ENCODE measurements around the gene TBC1D20. TPM values are rescaled to one million over a fixed set of nuclear protein-coding genes. Genes with fewer than 3 reads are reported as not detected.
"Not testable (repeated sequence)": the region's sequence is repeated elsewhere in the genome, so short reads cannot be mapped to it uniquely, and the experiment has no call there.

TBC1D20 gene
- total RNA-seq, 1 donor from 2014 or later = 31.8 TPM

- no peak for DNase-seq (ENCODE audit: extremely low spot score, unreplicated experiment)
- TF ChIP-seq, protein P1, sequence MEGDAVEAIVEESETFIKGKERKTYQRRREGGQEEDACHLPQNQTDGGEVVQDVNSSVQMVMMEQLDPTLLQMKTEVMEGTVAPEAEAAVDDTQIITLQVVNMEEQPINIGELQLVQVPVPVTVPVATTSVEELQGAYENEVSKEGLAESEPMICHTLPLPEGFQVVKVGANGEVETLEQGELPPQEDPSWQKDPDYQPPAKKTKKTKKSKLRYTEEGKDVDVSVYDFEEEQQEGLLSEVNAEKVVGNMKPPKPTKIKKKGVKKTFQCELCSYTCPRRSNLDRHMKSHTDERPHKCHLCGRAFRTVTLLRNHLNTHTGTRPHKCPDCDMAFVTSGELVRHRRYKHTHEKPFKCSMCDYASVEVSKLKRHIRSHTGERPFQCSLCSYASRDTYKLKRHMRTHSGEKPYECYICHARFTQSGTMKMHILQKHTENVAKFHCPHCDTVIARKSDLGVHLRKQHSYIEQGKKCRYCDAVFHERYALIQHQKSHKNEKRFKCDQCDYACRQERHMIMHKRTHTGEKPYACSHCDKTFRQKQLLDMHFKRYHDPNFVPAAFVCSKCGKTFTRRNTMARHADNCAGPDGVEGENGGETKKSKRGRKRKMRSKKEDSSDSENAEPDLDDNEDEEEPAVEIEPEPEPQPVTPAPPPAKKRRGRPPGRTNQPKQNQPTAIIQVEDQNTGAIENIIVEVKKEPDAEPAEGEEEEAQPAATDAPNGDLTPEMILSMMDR (conservative IDR thresholded peaks at IDR 0.05) = peak; percentile 79
- peaks cover 3% of the 10 kb centered on the region for H3K4me1 Mint-ChIP-seq (ENCODE audit: unreplicated experiment)
- no peaks in the 10 kb centered on the region for H3K9me3 Mint-ChIP-seq
- no peak overlapping the region for H3K4me3 Mint-ChIP-seq
- no peaks in the 10 kb centered on the region for H3K27me3 Mint-ChIP-seq
- peaks cover 32% of the 10 kb centered on the region for H3K36me3 Mint-ChIP-seq
- peak overlapping the region; percentile 38 for H3K27ac Mint-ChIP-seq
Observed at GRCh38 chr20:478949-479429, 16.7 kb upstream of the TBC1D20 start.

GRCh38 chr20:478010-478948, 15.9 kb upstream of the TBC1D20 start:
- DNase-seq (ENCODE audit: extremely low spot score, unreplicated experiment) = no peak
- Mint-ChIP-seq H3K27me3 (no peaks in the 10 kb centered on the region), H3K9me3 (no peaks in the 10 kb centered on the region), H3K4me1 (ENCODE audit: unreplicated experiment) (peaks cover 3% of the 10 kb centered on the region), H3K27ac (peak overlapping the region; percentile 55), H3K4me3 (no peak overlapping the region), H3K36me3 (peaks cover 35% of the 10 kb centered on the region)
- TF ChIP-seq, protein P1 (conservative IDR thresholded peaks at IDR 0.05) = no peak

DNA sequence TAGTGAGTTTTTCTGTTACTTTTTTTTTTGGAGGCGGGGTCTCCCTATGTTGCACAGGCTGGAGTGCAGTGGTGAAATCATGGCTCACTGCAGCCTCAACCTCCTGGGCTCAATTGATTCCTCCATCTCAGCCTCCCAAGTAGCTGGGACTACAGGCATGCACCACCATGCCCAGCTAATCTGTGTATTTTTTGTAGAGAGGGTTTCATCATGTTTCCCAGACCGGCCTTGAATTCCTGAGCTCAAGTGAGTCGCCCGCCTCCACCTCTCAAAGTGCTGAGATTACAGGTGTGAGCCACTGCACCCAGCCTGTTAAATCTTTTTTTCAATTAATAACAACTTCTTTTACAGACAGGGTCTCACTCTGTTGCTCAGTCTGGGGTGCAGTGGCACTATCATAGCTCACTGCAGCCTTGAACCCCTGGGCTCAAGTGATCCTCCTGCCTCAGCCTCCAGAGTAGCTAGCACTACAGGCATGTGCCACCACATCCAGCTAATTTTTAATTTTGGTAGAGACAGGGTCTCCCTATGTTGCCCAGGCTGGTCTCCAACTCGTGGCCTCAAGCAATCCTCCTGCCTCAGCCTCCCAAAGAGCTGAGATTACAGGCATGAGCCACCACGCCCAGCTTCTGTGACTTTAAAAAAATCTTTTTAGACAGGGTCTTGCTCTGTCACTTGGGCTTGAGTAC, 14.4 kb upstream of the TBC1D20 start:
- not testable (repeated sequence) for H3K4me3 Mint-ChIP-seq; H3K4me1 Mint-ChIP-seq (ENCODE audit: unreplicated experiment); H3K27me3 Mint-ChIP-seq; DNase-seq (ENCODE audit: extremely low spot score, unreplicated experiment); H3K9me3 Mint-ChIP-seq; H3K27ac Mint-ChIP-seq
- peaks cover 32% of the 10 kb centered on the region for H3K36me3 Mint-ChIP-seq

- Mint-ChIP-seq H3K27ac (no peak overlapping the region), H3K4me3 (no peak overlapping the region), H3K9me3 (peaks cover 5% of the 10 kb centered on the region), H3K27me3 (no peaks in the 10 kb centered on the region), H3K4me1 (ENCODE audit: unreplicated experiment) (peaks cover 3% of the 10 kb centered on the region), H3K36me3 (peaks cover 30% of the 10 kb centered on the region)
- DNase-seq (ENCODE audit: extremely low spot score, unreplicated experiment) = no peak
- TF ChIP-seq, protein P1 (conservative IDR thresholded peaks at IDR 0.05) = no peak
Observed at GRCh38 chr20:475463-476357, 13.4 kb upstream of the TBC1D20 start.

- Mint-ChIP-seq H3K9me3 (peaks cover 16% of the 10 kb centered on the region), H3K4me3 (no peak overlapping the region), H3K4me1 (ENCODE audit: unreplicated experiment) (peaks cover 3% of the 10 kb centered on the region), H3K36me3 (peaks cover 26% of the 10 kb centered on the region), H3K27ac (peak overlapping the region; percentile 54), H3K27me3 (no peaks in the 10 kb centered on the region)
- TF ChIP-seq, protein P1 (conservative IDR thresholded peaks at IDR 0.05) = no peak
- DNase-seq (ENCODE audit: extremely low spot score, unreplicated experiment) = no peak
Observed at GRCh38 chr20:474581-474980, 12.2 kb upstream of the TBC1D20 start.
